Esophagus muscularis mucosa (tissue), 4 donors: ENCODE measurements around the gene BSCL2.

Source experiments
- EP300 ChIP-seq: sonication (generic); formaldehyde crosslinking; IDR thresholded peaks from one replicate; pipeline ENCODE4 v1.6.1; 2017; ENCODE audit warnings: antibody characterized with exemption
- POLR2A ChIP-seq: fragments of 450-650 bp; IDR thresholded peaks from one replicate; pipeline ENCODE4 v1.6.1; 2017; ENCODE audit warnings: antibody characterized with exemption, moderate library complexity, mild to moderate bottlenecking, low read depth
- POLR2AphosphoS5 ChIP-seq, 2 donors: sonication (generic); formaldehyde crosslinking; IDR thresholded peaks; one replicate each; pipeline ENCODE4 v1.6.1; 2017; ENCODE audit warnings: antibody characterized with exemption in 2 of 2
- TF ChIP-seq, protein P1 (sequence below), 3 experiments: fragments of 200-600 bp in 2 of 3; fragments of 450-650 bp in 1 of 3; sonication (generic) in 2 of 3; IDR thresholded peaks; one replicate each; pipeline ENCODE4 v1.5.1; 2017 to 2019; ENCODE audit warnings: antibody characterized with exemption in 3 of 3, mild to moderate bottlenecking in 2 of 3, moderate library complexity in 1 of 3

DNA sequence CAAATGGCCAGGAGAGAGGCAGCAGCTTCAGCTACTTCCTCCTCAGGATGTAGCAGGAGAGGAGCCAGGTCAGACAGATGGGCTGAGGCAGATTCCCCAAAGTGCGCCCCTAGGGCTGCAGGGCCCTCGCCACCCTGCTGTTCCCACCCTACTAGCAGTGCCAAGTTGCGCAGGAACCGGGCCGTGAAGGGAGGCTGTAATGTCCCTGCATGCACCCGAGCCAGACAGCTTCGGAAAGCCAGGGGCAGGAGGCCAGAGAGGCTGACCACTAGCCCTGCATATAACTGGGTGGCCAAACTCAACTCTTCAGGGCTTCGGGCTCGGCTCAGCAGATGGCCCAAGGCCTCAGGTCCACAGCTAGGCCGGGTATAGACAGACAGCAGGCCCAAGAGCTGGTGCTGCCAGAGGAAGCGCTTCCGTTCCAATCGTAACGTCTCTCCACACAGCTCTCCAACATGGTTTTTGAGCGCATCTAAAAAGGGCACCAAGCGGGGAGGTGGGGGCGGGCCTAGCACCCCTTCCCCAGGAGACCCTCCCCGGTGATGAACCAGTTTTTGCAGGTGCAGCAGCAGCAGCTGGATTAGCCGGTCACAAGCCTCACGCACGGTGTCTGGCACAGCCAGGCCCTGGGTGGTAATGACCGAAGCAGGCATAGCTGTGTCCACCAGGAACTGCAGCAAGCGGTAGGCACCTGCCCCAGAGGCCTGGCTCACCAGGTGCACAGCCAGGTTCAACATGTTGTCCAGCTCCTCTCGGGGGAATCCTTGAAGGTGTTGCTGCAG, 58.8 kb downstream of the BSCL2 start:
- TF ChIP-seq EP300 (no peak), POLR2A (no peak), POLR2AphosphoS5 (IDR thresholded peaks at IDR 0.05) (no peak)
- TF ChIP-seq, protein P1, sequence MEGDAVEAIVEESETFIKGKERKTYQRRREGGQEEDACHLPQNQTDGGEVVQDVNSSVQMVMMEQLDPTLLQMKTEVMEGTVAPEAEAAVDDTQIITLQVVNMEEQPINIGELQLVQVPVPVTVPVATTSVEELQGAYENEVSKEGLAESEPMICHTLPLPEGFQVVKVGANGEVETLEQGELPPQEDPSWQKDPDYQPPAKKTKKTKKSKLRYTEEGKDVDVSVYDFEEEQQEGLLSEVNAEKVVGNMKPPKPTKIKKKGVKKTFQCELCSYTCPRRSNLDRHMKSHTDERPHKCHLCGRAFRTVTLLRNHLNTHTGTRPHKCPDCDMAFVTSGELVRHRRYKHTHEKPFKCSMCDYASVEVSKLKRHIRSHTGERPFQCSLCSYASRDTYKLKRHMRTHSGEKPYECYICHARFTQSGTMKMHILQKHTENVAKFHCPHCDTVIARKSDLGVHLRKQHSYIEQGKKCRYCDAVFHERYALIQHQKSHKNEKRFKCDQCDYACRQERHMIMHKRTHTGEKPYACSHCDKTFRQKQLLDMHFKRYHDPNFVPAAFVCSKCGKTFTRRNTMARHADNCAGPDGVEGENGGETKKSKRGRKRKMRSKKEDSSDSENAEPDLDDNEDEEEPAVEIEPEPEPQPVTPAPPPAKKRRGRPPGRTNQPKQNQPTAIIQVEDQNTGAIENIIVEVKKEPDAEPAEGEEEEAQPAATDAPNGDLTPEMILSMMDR (IDR thresholded peaks at IDR 0.05), result no peak
